HCT116 (cell line): ENCODE measurements around the gene OASL.

ENCODE experiments used
- POLR2A ChIP-seq: IDR thresholded peaks from 2 replicates; pipeline ENCODE4 v1.7.0; 2011; ENCODE audit warnings: borderline replicate concordance; ENCODE audit not compliant: insufficient read depth, insufficient read length; ENCODE audit errors: extremely low read depth
- ZBTB33 ChIP-seq: IDR thresholded peaks from 2 replicates; pipeline ENCODE4 v1.6.1; 2011; ENCODE audit warnings: mild to moderate bottlenecking, low read length, moderate library complexity; ENCODE audit not compliant: insufficient replicate concordance; ENCODE audit errors: extremely low read depth

GRCh38 chr12:121003650-121004049 lies 35.4 kb downstream of the OASL start:
- TF ChIP-seq POLR2A (no peak), ZBTB33 (no peak)
